HG03432 (cell line): ENCODE measurements around the gene EPB41L1.

Experiments used
- ATAC-seq: cut with Tn5 transposase; IDR thresholded peaks from one replicate; pipeline ENCODE4 v1.9.1; 2021; ENCODE audit warnings: mild to moderate bottlenecking, moderate library complexity; ENCODE audit not compliant: unreplicated experiment

Gene EPB41L1

DNA sequence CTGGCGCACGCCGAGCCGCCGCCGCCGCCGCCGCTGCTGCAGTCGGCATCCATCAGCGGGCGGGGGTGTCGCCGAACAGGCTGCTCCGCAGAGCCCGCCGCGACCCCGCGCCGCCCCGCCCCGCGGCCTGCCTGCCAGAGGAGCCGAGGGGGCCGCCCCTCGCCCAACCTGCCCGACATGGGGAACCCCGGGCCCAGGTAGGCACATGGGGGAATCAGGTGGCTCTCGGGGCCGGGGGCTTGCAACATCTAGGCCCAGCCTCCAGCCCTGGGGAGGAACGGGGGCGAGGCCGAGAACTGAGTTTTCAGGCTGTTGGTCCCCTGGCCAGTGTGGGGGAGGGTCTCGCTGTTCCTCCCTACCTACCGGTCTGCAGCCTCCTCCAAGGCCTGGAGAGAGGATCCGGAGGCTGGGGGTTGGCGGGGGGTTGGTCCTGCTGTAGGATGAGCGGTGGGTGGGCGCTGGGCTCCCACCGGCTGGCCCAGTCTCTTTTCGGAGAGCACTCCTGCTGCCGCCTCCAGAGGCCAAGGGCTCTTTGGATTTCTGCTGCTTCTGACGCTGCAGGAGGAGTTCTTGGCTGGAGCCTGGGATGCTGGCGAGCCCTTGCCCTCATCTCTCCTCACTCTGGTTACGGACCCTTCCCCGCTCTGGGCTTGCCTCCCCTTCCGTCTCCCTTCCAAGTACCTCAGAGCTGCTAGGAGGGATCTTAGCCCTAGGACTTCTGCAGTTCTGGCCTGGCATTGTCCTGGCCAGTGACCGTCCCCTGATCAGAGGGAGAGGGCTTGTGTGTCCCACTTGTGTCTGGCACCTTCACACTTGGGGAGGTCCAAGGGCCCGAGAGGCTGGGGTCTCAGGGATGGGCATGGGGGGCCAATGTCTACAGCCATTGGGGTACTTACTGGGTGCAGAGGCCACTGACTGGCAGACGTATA is at the start of gene EPB41L1:
Gene EPB41L1 (plus strand): TSS at position 41 of the 929 bp plus-strand sequence. CDS start 19,038 bp downstream, outside the sequence.
- ATAC-seq, result no peak

DNA sequence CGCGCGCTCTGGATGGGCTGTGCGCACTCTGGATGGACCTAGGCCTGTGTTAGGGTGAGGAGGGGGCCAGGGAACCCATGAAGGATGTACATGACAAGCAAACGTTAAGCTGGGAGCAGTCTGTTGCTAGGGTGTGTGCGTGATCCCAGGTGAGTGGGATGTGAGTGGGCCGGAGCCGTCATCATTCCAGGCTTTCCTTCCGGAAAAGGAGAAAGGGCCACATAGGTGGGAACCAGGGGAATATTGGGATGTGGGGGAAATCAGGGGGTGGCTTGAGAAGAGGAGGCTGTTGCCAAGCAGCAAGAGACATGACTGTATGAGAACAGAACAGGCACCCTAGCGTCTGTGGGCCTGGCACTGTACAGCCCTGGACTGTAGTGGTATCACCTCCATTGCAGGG is 49.7 kb upstream of the EPB41L1 start:
- ATAC-seq, result no peak

DNA sequence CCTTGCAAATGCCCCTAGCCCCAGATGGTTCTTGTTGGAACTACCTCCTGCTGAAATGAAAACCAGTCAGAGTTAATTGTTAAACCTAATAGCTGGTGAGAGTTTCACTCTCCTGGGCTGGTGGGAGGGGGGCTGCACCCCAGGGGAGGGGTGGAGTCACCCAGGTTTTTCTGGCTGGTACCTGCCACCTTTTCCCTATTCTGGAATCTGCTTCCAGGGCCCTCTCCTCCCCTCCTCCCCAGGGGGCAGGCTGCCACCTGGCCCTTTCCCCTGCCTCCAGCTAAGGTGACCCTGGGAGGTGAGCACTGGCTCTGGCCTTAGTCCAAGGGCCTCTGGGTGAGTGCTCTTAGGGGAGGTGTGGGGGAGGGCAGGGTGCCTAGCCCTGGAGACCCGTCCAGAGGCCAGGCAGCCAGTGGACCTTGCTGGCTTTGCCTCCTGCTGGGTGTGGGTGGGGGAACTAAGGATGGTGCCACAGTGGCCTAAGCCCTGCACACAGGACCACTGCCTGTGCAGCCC is 48.8 kb upstream of the EPB41L1 start:
- no peak for ATAC-seq

DNA sequence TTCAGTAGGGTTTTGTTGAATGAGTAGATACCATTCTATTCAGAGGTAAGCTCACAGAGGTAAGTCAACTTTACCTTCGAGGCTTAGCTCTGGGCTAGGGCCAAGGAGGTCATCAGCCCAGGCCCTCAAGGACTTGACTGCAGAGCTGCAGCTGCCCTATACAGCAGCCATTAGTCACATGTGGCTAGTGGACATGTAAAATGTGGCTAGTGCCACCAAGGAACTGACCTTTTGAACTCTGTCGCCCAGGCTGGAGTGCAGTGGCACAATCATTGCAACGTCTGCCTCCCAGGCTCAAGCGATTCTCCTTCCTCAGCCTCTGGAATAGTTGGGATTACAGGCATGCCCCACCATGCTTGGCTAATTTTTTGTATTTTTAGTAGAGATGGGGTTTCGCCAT is 47.9 kb upstream of the EPB41L1 start:
- ATAC-seq, result no peak

DNA sequence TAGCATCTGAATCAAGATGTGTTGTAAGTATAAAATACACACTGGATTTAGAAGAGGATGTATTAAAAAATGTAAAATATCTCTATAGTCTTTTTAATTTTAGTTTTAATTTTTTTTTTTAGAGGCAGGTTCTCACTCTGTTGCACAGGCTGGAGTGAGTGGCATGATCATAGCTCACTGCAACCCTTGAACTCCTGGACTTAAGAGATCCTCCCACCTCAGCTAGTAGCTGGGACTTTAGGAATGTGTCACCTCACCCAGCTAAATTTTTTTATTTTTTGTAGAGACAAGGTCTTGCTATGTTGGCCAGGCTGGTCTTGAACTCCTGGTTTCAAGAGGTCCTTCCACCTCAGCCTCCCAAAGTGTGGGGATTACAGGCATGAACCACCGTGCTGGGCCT is 46.7 kb upstream of the EPB41L1 start:
- ATAC-seq, result no peak

DNA sequence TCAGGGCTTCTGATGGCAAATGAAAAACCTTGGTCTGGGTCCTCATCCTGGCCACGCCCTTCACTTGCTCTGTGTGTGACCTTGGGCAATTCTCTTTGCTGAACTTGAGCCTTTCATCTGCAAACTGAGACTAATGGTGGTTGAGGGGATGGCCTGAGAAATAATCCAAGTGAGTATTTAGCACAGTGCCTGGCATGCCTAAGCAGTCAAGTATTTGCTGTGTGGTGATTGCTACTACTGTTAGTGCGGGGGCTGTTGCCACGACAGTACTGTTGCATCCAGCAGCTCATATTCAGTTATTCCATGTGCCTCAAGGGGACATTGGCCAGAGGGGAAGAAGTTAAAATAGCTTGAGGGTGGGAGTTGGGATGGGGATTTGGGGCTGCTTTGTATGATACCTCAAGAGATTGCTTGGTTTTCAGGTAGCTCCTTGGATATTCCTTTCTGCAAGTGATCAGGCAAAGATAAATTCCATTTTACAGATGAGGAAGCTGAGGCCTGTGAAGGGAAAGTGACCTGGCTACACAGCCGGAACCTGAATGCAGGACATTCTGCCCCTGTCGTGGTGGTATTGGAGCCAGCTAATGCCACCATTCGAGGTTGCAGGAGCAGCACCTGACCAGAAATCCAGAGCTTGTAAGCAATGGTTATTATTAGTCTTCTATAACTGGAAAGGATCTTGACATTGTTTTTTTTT is 45.1 kb upstream of the EPB41L1 start:
- ATAC-seq, result no peak

DNA sequence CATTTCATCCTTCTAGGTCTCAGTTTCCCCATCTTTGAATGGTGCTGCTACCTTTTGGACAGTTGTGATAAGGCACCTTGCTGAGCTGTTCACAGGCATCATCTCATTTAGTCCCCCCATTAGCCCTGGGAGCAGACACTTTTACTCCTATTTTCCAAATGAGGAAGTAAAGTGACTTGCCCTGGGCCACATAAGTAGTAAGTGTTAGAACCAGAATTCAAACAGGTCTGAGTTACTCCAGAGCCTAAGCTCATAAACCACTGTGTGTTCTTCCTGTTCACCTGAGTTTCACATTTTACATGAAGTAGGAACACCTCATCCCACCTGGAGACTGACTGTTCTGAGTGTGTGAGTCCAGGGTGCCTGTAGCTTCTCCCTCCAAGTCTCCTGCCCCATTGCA is 43.5 kb upstream of the EPB41L1 start:
- no peak for ATAC-seq

DNA sequence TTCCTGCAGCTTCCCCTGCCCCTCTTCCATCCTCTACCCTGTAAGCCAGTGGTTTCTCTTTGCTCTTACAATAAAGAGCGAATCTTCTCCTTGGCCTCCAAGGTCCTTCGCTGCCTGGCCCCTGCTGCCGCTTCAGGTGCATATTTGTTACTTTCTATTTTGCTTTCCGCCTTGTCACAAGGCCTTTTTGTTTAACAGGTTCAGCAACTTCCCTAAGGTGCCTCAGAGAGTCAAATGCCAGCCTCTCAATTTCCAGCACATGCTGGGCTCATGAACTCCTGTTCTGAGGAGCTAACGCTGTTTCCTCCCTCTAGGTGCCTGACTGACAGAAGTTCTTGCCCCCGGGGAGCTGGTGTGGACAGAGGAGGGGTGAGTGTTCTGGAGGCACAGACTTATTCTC is 42.4 kb upstream of the EPB41L1 start:
- ATAC-seq, result no peak

DNA sequence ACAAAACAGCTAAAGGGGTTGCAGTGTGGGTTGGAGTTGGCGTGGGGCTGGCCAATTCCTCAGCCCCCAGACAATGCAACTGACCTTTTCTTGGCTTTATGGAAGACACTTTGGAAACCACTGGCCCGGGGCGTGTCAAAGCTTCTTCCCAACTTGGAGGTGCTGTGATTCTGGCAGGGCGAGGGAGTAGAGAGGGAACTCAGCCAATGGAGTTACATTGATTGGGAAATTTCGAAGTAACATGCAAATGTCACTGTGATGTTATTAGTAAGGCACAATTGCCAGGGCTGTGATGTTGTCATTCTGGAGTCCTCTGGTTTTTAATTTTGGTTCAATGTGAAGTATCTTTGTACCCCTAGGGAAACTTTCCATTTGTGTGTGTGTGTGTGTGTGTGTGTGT is 41.5 kb upstream of the EPB41L1 start:
- ATAC-seq, result no peak

DNA sequence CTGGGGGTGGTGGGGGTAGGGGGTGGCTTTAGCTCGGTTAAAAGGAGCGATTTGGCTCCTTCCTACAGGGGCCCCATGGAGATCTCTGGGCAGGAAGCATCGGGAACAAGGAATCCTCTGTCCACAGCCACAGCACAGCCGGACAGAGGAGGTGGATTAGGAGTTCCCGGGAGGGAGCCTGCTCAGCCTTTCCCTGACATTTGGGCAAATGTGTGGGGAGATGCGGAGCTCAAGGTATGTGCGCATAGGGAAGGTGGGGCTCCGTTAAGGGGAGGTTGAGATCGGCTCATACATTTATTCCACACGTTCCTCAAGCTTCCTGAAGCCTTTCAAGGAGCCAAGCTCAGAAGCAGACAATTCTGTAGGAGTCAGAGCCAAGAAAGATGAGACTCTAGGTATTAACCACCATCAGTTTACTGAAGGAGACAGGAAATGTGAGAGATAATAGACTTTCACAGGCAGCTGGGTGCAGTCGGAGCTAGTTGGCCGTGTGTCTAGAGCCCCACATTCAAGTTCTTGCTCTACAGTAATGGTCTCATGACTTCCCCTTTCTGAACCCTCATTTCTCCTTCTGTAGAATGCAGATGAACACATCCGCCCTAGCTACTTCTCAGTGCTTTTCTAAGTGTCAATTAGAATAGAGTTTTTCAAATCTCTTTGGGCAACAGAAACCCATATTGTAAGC is 40.8 kb upstream of the EPB41L1 start:
- peak; percentile 43 for ATAC-seq

DNA sequence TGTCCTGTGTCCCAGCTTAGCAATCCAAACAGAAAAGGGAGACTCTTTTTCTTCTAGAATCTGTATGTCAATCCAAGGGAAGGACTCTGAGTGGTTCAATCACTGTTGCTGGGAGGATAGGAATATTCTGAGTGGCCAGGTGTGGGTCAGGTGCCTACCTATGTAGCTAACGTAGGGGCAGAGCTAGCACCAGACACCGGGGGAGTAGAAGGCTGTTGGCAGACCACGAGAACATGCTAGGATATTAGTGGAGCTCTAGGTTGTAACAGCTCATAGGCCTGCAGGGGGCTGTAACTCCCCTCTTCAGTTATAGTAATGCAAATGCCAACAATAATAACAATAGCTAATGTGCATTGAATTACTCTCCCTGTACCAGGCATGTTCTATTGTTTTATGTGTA is 39.8 kb upstream of the EPB41L1 start:
- ATAC-seq, result no peak

DNA sequence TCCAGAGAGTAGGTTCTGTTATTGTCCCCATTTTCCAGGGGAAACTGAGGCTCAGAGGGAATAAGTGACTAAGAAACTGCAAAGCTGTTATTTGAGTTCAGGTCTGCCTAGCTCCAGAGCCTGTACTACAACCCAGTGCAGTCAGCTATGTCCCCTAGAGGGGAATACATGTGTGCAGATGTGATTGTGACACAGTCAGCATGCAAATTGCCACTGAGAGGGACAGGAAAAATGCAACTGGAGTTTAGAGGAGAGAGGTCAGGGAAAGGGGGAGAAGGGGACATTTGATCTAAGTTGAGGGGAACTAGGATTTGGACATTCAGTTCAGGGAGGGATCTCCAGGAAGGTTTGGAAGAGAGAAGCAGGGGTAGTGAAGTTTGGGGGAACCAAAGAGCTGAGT is 38.6 kb upstream of the EPB41L1 start:
- no peak for ATAC-seq

DNA sequence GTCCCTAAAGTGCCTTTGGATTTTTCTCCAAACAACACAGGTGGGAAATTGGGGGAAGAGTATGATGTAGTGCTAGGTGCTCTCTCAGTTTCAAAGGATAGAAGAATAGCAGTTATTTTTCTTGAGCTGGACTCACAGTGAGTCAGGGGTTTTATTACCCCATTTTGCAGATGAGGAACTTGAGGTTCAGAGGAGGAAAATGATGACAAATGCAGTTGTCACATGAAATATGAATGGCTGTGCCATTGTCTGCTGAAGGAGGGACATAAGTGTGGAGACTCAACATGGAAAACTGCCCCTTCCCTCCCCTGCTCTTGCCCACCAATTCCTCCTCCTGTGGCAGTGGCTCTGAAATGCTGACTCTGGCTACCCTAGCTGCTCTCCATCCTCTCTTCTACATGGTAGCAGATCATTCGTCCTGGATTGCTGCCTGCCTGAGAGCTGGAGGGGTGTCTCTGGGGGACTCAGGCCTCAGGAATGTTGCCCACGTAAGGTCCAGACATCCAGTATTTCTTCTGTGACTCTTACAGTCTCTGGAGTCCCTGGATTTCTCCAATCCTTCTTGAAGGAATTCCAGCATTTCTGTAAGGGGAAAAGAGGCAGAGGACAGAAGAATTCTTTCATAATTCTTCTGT is 37.6 kb upstream of the EPB41L1 start:
- no peak for ATAC-seq

DNA sequence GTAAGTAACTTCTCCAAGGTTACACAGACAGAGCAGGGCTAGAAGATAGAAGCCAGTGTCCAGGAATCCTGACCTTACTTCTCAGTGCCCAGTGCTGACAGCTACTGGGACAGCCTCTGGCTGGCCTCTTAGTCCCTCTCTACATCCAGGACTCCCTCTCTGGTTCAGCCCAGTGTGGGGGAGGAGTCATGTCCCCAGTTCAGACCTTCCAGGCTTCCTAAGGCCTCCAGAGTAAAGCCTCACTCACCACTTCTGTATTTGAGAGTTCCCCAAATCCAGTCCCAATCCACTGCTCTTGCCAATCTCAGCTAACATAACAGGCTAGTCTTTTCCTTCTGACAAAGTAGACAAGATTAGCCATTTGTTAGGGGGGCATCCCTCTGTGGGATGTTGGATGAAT is 36.9 kb upstream of the EPB41L1 start:
- ATAC-seq, result no peak

DNA sequence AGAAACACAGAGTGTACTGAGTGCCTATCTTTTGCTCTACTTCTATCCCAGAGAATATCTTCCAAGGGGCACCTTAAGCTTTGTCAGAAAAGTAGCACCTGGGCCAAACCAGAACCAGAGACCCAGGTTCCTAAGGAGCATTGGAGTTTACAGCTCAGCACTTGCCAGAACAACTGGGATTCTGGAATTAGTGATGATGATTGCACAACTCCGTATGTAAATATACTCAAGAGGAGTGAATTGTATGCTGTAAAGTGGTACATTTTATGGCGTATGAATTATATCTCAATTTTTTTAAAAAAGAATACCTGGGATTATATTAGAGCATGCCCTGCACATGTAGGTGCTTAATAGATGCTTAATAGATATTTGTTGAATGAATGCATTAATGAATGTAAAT is 36.2 kb upstream of the EPB41L1 start:
- ATAC-seq, result no peak

DNA sequence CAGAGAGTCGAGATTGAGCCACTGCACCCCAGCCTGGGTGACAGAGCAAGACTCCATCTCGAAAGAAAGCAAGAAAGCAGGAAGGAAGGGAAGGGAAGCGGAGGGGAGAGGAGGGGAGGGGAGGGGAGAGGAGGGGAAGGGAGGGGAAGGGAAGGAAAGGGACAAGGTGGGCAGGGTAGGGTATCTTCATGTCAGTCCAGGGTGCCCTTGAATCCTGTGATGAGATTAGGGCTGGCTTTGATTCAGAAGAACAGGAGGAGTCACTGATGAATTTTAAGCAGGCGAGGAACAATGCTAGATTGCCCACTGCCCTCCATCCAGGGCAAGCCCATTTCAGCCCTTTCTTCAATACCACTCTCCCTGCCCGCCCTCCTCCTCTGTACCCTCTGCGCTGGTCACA is 35.0 kb upstream of the EPB41L1 start:
- ATAC-seq, result no peak

DNA sequence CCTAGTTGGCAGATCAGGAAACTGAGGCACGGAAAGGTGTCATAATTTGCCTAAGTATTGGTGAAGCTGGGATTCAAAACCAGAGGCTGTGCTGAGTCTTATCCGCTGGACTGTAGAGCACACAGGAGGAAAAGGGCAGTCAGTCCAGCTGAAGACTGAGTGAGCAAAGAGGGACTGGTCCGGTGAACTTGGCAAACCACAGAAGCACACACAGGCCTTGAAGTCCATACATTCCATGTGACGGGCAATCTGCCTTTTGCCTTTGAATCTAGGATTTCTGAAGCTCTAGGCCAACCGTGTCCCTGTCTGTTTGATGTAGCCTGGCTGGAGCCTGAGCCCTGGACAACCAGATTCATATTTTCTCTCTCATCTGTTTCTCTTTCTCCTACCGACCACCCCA is 34.3 kb upstream of the EPB41L1 start:
- no peak for ATAC-seq

DNA sequence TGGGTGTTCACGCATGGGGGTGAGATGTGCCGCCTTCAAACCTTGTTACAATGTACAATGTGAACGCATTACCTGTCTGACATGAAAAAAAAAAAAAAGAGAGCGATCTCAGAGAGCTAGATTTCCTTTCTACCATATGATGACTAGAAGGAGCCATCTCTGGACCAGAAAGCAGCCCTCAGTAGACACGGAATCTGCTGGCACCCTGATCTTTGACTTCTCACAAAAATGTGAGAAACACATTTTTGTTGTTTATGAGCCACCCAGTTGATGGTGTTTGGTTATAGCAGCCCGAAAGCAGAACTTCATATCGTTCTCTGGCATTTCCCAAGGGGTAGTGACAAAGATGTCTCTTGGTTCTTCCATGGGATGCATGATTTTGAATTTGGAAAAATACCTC is 33.5 kb upstream of the EPB41L1 start:
- no peak for ATAC-seq

DNA sequence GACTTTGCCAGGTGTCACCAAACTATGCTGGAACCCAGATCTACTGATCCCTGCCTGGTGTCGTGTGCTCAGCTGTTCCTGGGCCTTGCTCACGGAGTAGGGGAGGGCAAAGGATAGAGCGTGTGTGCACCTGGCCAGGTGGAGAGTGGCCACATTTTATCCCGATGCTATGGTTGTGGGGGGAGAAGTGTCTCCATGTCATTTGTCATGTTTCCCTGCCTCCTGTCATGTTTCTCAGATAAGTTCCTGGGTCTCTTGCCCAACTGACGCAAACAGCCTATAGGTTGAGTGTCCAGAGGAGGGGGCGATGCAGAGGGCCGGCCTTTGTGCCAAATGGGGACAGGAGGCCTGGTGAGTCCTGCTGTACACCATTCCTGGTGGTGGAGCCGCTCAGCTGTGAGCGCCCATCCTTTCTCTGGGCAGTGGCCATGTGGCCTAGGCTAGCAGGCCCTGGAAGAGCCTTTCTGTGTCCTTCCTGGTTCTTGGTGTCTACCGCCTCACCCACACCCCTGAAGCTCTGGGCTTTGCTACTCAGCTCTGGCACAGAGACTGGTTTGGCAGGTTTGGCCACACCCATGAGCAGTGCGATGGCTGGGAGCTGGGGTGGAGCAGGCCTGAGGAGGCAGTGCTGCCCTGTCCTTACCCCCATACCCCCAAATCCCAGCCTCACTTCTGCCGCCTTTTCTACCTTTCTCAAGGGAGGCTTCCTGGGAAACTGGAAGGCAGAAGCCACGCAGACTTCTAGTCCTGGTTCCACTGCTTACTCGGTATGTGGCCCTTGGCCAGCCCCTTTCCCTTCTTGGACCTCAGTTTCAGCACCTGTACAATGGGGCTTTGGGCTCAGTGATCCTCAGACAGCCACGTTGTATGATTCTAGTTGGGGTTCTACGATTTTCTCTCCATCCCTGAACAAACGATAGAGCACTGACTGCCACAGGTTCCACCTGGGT is 32.3 kb upstream of the EPB41L1 start:
- ATAC-seq, result no peak

DNA sequence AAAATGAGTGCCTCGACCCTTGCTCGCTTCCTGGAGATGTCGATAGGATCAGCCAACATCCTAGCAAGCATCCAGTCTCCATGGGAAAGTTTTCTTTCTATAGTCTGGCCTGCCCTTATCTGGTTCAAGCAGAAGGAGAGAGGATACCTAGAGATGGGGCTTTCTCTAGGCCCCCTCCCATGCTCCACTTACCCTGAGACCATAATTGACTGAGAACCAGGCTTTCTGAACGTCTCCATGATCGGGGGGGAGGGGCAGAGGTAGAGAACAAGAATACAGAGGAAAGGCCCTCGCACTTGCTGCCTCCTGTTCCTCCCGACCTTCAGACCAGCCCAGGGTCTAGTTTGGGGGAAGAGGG is 31.6 kb upstream of the EPB41L1 start:
- ATAC-seq, result no peak
